SU-DHL-6 (cell line): ENCODE data around the gene NR5A2.

Source experiments
- H2AFZ ChIP-seq: fragments of 200-600 bp; sonication (generic); 2 replicates; pipeline ENCODE4 v1.6.1; 2014; ENCODE audit warnings: low read depth, mild to moderate bottlenecking, moderate library complexity, mixed read lengths, antibody characterized with exemption, low read length; ENCODE audit not compliant: severe bottlenecking
- H3F3A ChIP-seq: fragments of 200-600 bp; shearing (Covaris generic); 2 replicates; pipeline ENCODE4 v1.6.0; 2016; ENCODE audit warnings: antibody characterized with exemption, mild to moderate bottlenecking; ENCODE audit not compliant: insufficient read depth
- H3K27ac ChIP-seq: fragments of 200-600 bp; sonication (generic); 2 replicates; pipeline ENCODE4 v1.5.1; 2016; ENCODE audit warnings: low read depth, mild to moderate bottlenecking, low read length, moderate library complexity, mixed read lengths
- H3K27me3 ChIP-seq: fragments of 200-600 bp; sonication (generic), shearing (Covaris generic); 2 replicates; pipeline ENCODE4 v1.6.0; 2014; ENCODE audit warnings: mild to moderate bottlenecking, low read length
- H3K36me3 ChIP-seq: fragments of 200-600 bp; sonication (generic); 2 replicates; pipeline ENCODE4 v1.6.1; 2014; ENCODE audit warnings: mild to moderate bottlenecking, low read length, mixed read lengths
- H3K4me2 ChIP-seq: fragments of 300-600, 200-600 bp; shearing (Covaris generic), sonication (generic); 2 replicates; pipeline ENCODE4 v1.6.0; 2014; ENCODE audit warnings: low read length, low read depth, mild to moderate bottlenecking; ENCODE audit not compliant: poor library complexity, severe bottlenecking
- H3K4me3 ChIP-seq: fragments of 200-600 bp; sonication (generic); 2 replicates; pipeline ENCODE4 v1.5.1; 2014; ENCODE audit warnings: antibody characterized with exemption, low read length, mild to moderate bottlenecking, mixed read lengths; ENCODE audit not compliant: insufficient read depth, poor library complexity, severe bottlenecking
- H3K79me2 ChIP-seq: fragments of 200-600 bp; sonication (generic); 2 replicates; pipeline ENCODE4 v1.6.1; 2014; ENCODE audit warnings: mild to moderate bottlenecking, low read length, moderate library complexity; ENCODE audit not compliant: insufficient read depth
- H3K9ac ChIP-seq: fragments of 200-600 bp; sonication (generic); 2 replicates; pipeline ENCODE4 v1.7.0; 2014; ENCODE audit warnings: mild to moderate bottlenecking, low read length
- H3K9me2 ChIP-seq: fragments of 200-600 bp; sonication (generic); replicated peaks from 2 replicates; pipeline ENCODE4 v1.6.1; 2014; ENCODE audit warnings: low read length; ENCODE audit not compliant: insufficient read depth
- H3K9me3 ChIP-seq: fragments of 200-600 bp; sonication (generic); 2 replicates; pipeline ENCODE4 v1.6.1; 2014; ENCODE audit warnings: low read length, mixed read lengths; ENCODE audit not compliant: insufficient read depth
- H4K20me1 ChIP-seq: fragments of 200-600 bp; sonication (generic); 2 replicates; pipeline ENCODE4 v1.6.1; 2014; ENCODE audit warnings: low read depth, mild to moderate bottlenecking, antibody characterized with exemption, low read length, moderate library complexity, mixed read lengths
- CTCF ChIP-seq: fragments of 200-600 bp; sonication (generic); IDR thresholded peaks from one replicate; pipeline ENCODE4 v1.5.1; 2017; ENCODE audit warnings: antibody characterized with exemption, mild to moderate bottlenecking, low read length, moderate library complexity; ENCODE audit not compliant: insufficient read depth, poor library complexity, severe bottlenecking
- EZH2phosphoT487 ChIP-seq: fragments of 200-600 bp; sonication (generic), shearing (Covaris generic); conservative IDR thresholded peaks from 2 replicates; pipeline ENCODE4 v1.6.1; 2018; ENCODE audit warnings: mild to moderate bottlenecking, antibody characterized with exemption, low read length, moderate library complexity, mixed read lengths

The NR5A2 gene

GRCh38 chr1:200211157-200211556, 183.6 kb downstream of the NR5A2 start:
- Histone ChIP-seq H3K9me2 (no peaks in the 10 kb centered on the region), H3K9ac (no peak overlapping the region), H3K27me3 (no peaks in the 10 kb centered on the region), H3K79me2 (no peaks in the 10 kb centered on the region), H4K20me1 (no peaks in the 10 kb centered on the region), H3K9me3 (no peaks in the 10 kb centered on the region), H3F3A (no peaks in the 10 kb centered on the region), H3K4me2 (no peak overlapping the region), H3K27ac (no peak overlapping the region), H3K36me3 (no peaks in the 10 kb centered on the region), H2AFZ (no peak overlapping the region), H3K4me3 (no peak overlapping the region)
- TF ChIP-seq EZH2phosphoT487 (no peak), CTCF (no peak)

GRCh38 chr1:200213392-200213791, 185.9 kb downstream of the NR5A2 start:
- no peak overlapping the region for H2AFZ ChIP-seq
- no peaks in the 10 kb centered on the region for H3K27me3 ChIP-seq
- H3K4me2 ChIP-seq = no peak overlapping the region
- H3K27ac ChIP-seq = no peak overlapping the region
- no peak overlapping the region for H3K4me3 ChIP-seq
- no peak for TF ChIP-seq EZH2phosphoT487
- no peaks in the 10 kb centered on the region for H3K9me3 ChIP-seq
- H3K36me3 ChIP-seq = no peaks in the 10 kb centered on the region
- no peaks in the 10 kb centered on the region for H3K79me2 ChIP-seq
- no peaks in the 10 kb centered on the region for H4K20me1 ChIP-seq
- no peak overlapping the region for H3K9ac ChIP-seq
- H3F3A ChIP-seq = no peaks in the 10 kb centered on the region
- H3K9me2 ChIP-seq = no peaks in the 10 kb centered on the region

GRCh38 chr1:200213921-200214320, 186.4 kb downstream of the NR5A2 start:
- H3K9me2 ChIP-seq = no peaks in the 10 kb centered on the region

GRCh38 chr1:200215350-200215749, 187.8 kb downstream of the NR5A2 start:
- no peaks in the 10 kb centered on the region for H3K36me3 ChIP-seq
- H3K4me3 ChIP-seq = no peak overlapping the region
- no peak overlapping the region for H2AFZ ChIP-seq
- no peak overlapping the region for H3K9ac ChIP-seq
- H3F3A ChIP-seq = no peaks in the 10 kb centered on the region
- no peaks in the 10 kb centered on the region for H3K79me2 ChIP-seq
- TF ChIP-seq EZH2phosphoT487 = no peak
- TF ChIP-seq CTCF = no peak
- H3K9me3 ChIP-seq = no peaks in the 10 kb centered on the region
- H3K27ac ChIP-seq = no peak overlapping the region
- H3K27me3 ChIP-seq = no peaks in the 10 kb centered on the region
- H4K20me1 ChIP-seq = no peaks in the 10 kb centered on the region
- H3K9me2 ChIP-seq = no peaks in the 10 kb centered on the region
- H3K4me2 ChIP-seq = no peak overlapping the region

More at GRCh38 chr1:200213921-200214320, 186.4 kb downstream of the NR5A2 start:
- TF ChIP-seq EZH2phosphoT487 = no peak
- no peak for TF ChIP-seq CTCF
- H3K27ac ChIP-seq = no peak overlapping the region
- H3K9me3 ChIP-seq = no peaks in the 10 kb centered on the region
- no peak overlapping the region for H2AFZ ChIP-seq
- no peaks in the 10 kb centered on the region for H3K27me3 ChIP-seq
- no peak overlapping the region for H3K4me2 ChIP-seq
- H3F3A ChIP-seq = no peaks in the 10 kb centered on the region
- H3K9ac ChIP-seq = no peak overlapping the region
- no peaks in the 10 kb centered on the region for H3K36me3 ChIP-seq
- no peak overlapping the region for H3K4me3 ChIP-seq
- H3K79me2 ChIP-seq = no peaks in the 10 kb centered on the region
- H4K20me1 ChIP-seq = no peaks in the 10 kb centered on the region
